Bronchial epithelial cell (primary cell): ENCODE measurements around the gene FHIT. TPM values are rescaled to one million over a fixed set of nuclear protein-coding genes. Genes with fewer than 3 reads are reported as not detected.

ENCODE experiments used
- DNase-seq: peaks from one replicate; pipeline ENCODE4 v3.0.0-alpha.2; 2010; ENCODE audit warnings: low read depth
- FAIRE-seq: peaks from 2 replicates; lab custom pipeline; 2011; peaks lifted over from hg19 to GRCh38; lab: Jason Lieb, UNC
- H3K27me3 ChIP-seq: 2 replicates; pipeline ENCODE4 v1.5.1; 2011; ENCODE audit warnings: low read length; ENCODE audit not compliant: control insufficient read depth, insufficient read depth
- H3K36me3 ChIP-seq: 2 replicates; pipeline ENCODE4 v1.5.1; 2011; ENCODE audit warnings: low read length; ENCODE audit not compliant: control insufficient read depth, insufficient read depth
- H3K4me3 ChIP-seq: 2 replicates; pipeline ENCODE4 v1.5.1; 2011; ENCODE audit warnings: mild to moderate bottlenecking, low read depth, low read length, control low read depth
- total RNA-seq: library from RNA; depleted of rRNA; stranded (reverse); fragments of >200 nt; gene quantifications from 2 replicates; pipeline ENCODE4 v1.2.1, GENCODE V29; 2014
- TF ChIP-seq, protein P1 (sequence below): IDR thresholded peaks from 2 replicates; pipeline ENCODE4 v1.5.1; 2011; ENCODE audit warnings: mild to moderate bottlenecking, moderate library complexity, low read length, control low read depth, inconsistent platforms; ENCODE audit not compliant: insufficient read depth, severe bottlenecking

Gene FHIT
- total RNA-seq, 1 donor from 2014 or later = 1.6 TPM

DNA sequence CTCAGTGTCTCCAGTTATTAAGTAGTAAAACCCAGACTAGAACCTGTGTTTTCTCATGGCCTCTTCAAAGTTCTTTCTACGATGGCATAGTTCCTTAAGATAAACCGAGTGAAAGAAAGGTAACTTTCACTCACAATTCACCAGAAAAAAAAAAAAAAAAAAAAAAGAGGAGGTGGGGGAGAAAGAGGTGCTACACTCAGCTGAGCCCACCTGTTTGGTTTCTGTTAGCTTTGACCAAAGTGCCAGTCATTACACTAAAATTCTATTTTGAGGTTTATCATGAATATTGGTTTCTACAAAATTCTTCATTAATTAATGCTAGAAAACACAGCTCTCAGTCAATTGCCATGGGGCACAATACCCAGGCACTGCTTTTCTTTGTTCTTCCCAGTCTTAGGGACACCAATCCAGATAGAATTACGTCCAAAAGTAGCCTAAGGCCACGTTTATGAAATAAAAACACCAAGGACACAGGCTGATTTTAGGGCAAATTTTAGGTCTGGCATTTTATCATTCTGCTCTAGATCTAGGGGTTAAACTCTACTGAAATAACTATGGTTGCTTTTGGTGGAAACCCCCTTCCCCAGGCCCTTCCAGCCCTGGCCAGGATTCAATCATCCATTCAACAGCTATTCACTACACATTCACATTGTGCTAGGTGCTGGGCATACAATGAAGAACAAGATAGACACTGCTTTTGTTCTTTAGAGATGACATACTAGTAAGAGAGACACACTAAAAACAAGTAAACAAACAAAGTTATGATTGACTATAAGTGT, 1097.8 kb downstream of the FHIT start:
- Histone ChIP-seq H3K4me3 (no peak overlapping the region), H3K36me3 (no peaks in the 10 kb centered on the region), H3K27me3 (no peaks in the 10 kb centered on the region)
- TF ChIP-seq, protein P1, sequence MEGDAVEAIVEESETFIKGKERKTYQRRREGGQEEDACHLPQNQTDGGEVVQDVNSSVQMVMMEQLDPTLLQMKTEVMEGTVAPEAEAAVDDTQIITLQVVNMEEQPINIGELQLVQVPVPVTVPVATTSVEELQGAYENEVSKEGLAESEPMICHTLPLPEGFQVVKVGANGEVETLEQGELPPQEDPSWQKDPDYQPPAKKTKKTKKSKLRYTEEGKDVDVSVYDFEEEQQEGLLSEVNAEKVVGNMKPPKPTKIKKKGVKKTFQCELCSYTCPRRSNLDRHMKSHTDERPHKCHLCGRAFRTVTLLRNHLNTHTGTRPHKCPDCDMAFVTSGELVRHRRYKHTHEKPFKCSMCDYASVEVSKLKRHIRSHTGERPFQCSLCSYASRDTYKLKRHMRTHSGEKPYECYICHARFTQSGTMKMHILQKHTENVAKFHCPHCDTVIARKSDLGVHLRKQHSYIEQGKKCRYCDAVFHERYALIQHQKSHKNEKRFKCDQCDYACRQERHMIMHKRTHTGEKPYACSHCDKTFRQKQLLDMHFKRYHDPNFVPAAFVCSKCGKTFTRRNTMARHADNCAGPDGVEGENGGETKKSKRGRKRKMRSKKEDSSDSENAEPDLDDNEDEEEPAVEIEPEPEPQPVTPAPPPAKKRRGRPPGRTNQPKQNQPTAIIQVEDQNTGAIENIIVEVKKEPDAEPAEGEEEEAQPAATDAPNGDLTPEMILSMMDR = no peak
- DNase-seq = no peak
- no peak for FAIRE-seq

DNA sequence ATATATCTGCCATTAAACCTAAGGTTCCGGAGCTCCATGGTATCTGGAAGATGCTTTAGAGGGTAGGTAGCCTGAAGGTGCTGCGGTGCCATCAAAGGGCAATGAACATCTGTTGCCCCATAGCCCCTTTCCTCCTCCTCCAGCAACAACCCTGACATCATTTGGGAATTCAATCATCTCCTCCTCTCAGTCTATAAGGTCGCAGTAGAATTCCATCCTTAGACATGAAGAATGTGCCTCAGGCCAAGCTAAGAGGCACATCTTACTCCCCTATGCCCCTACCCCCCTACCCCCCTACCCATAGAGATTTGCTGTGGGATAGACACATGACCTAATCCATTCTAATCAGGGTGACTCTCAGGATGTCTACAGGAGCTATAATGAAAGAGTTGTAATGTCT, 1101.8 kb downstream of the FHIT start:
- DNase-seq (no peak), FAIRE-seq (no peak)
- Histone ChIP-seq H3K36me3 (no peaks in the 10 kb centered on the region), H3K27me3 (no peaks in the 10 kb centered on the region), H3K4me3 (no peak overlapping the region)
- TF ChIP-seq, protein P1 = no peak

GRCh38 chr3:60147249-60147950, 1103.9 kb downstream of the FHIT start:
- no peaks in the 10 kb centered on the region for H3K27me3 ChIP-seq
- H3K36me3 ChIP-seq = no peaks in the 10 kb centered on the region
- no peak overlapping the region for H3K4me3 ChIP-seq
- no peak for FAIRE-seq
- no peak for DNase-seq
- TF ChIP-seq, protein P1 = no peak

GRCh38 chr3:60146121-60146520, 1105.1 kb downstream of the FHIT start:
- FAIRE-seq (no peak), DNase-seq (no peak)
- no peak overlapping the region for H3K4me3 ChIP-seq
- H3K27me3 ChIP-seq = no peaks in the 10 kb centered on the region
- TF ChIP-seq, protein P1 = no peak
- H3K36me3 ChIP-seq = no peaks in the 10 kb centered on the region

- TF ChIP-seq, protein P1 = no peak
These were observed 1107.2 kb downstream of the FHIT start for GRCh38 chr3:60144071-60144470.

More at GRCh38 chr3:60144071-60144470, 1107.2 kb downstream of the FHIT start:
- DNase-seq (no peak), FAIRE-seq (no peak)
- H3K4me3 ChIP-seq = no peak overlapping the region
- H3K36me3 ChIP-seq = no peaks in the 10 kb centered on the region
- H3K27me3 ChIP-seq = no peaks in the 10 kb centered on the region
